ENCODE measurements around the gene TSPAN11.

GRCh38 chr12:31018106-31018789 is 91.7 kb downstream of the TSPAN11 start:
- TF ChIP-seq CTCF (IDR thresholded peaks at IDR 0.05; ENCODE audit: insufficient read depth, low read depth, low read length), result no peak
- TF ChIP-seq EZH2 (IDR thresholded peaks at IDR 0.05; ENCODE audit: insufficient read depth, low read length), result no peak

Measured in astrocyte (in vitro differentiated cells and primary cell).